ENCODE data around the gene MED16.

GRCh38 chr19:871446-872265, 21.3 kb downstream of the MED16 start:
- TF ChIP-seq POLR2A (IDR thresholded peaks at IDR 0.05), result no peak
- TF ChIP-seq, protein P1, sequence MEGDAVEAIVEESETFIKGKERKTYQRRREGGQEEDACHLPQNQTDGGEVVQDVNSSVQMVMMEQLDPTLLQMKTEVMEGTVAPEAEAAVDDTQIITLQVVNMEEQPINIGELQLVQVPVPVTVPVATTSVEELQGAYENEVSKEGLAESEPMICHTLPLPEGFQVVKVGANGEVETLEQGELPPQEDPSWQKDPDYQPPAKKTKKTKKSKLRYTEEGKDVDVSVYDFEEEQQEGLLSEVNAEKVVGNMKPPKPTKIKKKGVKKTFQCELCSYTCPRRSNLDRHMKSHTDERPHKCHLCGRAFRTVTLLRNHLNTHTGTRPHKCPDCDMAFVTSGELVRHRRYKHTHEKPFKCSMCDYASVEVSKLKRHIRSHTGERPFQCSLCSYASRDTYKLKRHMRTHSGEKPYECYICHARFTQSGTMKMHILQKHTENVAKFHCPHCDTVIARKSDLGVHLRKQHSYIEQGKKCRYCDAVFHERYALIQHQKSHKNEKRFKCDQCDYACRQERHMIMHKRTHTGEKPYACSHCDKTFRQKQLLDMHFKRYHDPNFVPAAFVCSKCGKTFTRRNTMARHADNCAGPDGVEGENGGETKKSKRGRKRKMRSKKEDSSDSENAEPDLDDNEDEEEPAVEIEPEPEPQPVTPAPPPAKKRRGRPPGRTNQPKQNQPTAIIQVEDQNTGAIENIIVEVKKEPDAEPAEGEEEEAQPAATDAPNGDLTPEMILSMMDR (IDR thresholded peaks at IDR 0.05), result no peak
